ENCODE data around the gene AMFR. TPM values are rescaled to one million over a fixed set of nuclear protein-coding genes. Genes with fewer than 3 reads are reported as not detected.

The AMFR gene
- total RNA-seq, 1 experiment from 2014 or later, result 25.6 TPM

DNA sequence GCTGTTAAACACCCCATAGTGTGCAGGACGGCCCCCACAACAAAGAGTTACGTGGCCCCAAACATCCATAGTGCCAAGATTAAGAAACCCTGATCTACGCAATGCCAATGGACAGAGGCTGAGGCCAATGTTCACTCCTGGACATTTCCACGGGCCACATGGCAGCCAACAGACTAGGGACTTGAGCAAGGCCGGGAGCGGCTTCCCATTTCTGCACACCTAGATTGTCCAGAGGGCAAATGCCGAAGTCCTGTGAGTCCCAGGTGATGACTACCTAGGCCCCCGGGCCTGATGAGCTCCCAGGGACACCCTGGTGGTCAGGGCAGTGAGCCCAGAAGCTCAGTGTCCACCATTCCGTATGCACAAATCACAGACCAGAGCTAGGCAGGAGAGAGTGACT, 95.5 kb downstream of the AMFR start:
- Histone ChIP-seq H3K4ac (ENCODE audit: low read depth, low read length) (no peak overlapping the region), H2BK12ac (ENCODE audit: insufficient read length, low read depth, low read length) (no peak overlapping the region), H2BK15ac (ENCODE audit: low read depth, low read length) (no peak overlapping the region), H3K27me3 (ENCODE audit: insufficient read depth, low read length) (no peaks in the 10 kb centered on the region), H3K23ac (ENCODE audit: insufficient read length, low read depth, low read length) (no peak overlapping the region), H3K27ac (ENCODE audit: insufficient read length, low read depth, low read length) (no peak overlapping the region), H3K79me2 (ENCODE audit: insufficient read depth, low read length) (no peaks in the 10 kb centered on the region), H4K91ac (ENCODE audit: insufficient read length, low read depth, low read length) (no peak overlapping the region), H3K79me1 (ENCODE audit: insufficient read depth, low read depth, low read length, poor library complexity, severe bottlenecking) (no peaks in the 10 kb centered on the region), H3K4me2 (ENCODE audit: insufficient read depth, insufficient read length, low read length) (no peak overlapping the region), H3K9ac (ENCODE audit: extremely low read depth, insufficient read length, low read length) (no peak overlapping the region), H4K5ac (ENCODE audit: insufficient read length, low read depth, low read length) (no peak overlapping the region), H3K4me1 (ENCODE audit: insufficient read depth, low read length) (no peaks in the 10 kb centered on the region), H3K56ac (ENCODE audit: insufficient read length, low read depth, low read length) (no peak overlapping the region), H3K23me2 (ENCODE audit: insufficient read length, low read depth, low read length, poor library complexity, severe bottlenecking) (no peaks in the 10 kb centered on the region), H2BK120ac (ENCODE audit: low read depth, low read length, poor library complexity, severe bottlenecking) (no peak overlapping the region), H3K18ac (ENCODE audit: insufficient read length, low read depth, low read length) (no peak overlapping the region), H3T11ph (ENCODE audit: low read length) (no peak overlapping the region), H2AFZ (ENCODE audit: low read length) (no peak overlapping the region), H2BK5ac (ENCODE audit: insufficient read length, low read length) (no peak overlapping the region), H3K9me3 (ENCODE audit: control insufficient read depth, low read depth, low read length) (no peaks in the 10 kb centered on the region), H4K8ac (replicated peaks; ENCODE audit: insufficient read length, low read depth, low read length) (no peak overlapping the region), H4K20me1 (ENCODE audit: control insufficient read depth, insufficient read depth, insufficient read length) (no peaks in the 10 kb centered on the region), H2BK20ac (ENCODE audit: low read depth, low read length, poor library complexity, severe bottlenecking) (no peak overlapping the region), H2AK5ac (ENCODE audit: insufficient read length, low read length) (no peak overlapping the region), H3K14ac (ENCODE audit: insufficient read depth, low read length) (no peak overlapping the region)
- no peaks in the 10 kb centered on the region; a peak in 2 of 7 replicates for H3K36me3 Mint-ChIP-seq (ENCODE audit: insufficient read depth in 1 of 3, low read depth in 3 of 3)
- no peaks in the 10 kb centered on the region for H3K9me3 Mint-ChIP-seq
- WGBS (ENCODE audit: extremely low coverage, insufficient read length, low lambda C conversion rate), result no CpG with 5 or more reads among the region's 9 CpGs
- H3K27ac Mint-ChIP-seq, result no peak overlapping the region
- H3K27me3 Mint-ChIP-seq (ENCODE audit: low read depth), result peaks cover 1% of the 10 kb centered on the region; the same call in 1 of the 2 replicates
- no peaks in the 10 kb centered on the region for H3K4me1 Mint-ChIP-seq
- TF ChIP-seq, protein P1, sequence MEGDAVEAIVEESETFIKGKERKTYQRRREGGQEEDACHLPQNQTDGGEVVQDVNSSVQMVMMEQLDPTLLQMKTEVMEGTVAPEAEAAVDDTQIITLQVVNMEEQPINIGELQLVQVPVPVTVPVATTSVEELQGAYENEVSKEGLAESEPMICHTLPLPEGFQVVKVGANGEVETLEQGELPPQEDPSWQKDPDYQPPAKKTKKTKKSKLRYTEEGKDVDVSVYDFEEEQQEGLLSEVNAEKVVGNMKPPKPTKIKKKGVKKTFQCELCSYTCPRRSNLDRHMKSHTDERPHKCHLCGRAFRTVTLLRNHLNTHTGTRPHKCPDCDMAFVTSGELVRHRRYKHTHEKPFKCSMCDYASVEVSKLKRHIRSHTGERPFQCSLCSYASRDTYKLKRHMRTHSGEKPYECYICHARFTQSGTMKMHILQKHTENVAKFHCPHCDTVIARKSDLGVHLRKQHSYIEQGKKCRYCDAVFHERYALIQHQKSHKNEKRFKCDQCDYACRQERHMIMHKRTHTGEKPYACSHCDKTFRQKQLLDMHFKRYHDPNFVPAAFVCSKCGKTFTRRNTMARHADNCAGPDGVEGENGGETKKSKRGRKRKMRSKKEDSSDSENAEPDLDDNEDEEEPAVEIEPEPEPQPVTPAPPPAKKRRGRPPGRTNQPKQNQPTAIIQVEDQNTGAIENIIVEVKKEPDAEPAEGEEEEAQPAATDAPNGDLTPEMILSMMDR (conservative IDR thresholded peaks at IDR 0.05), result no peak
- no peak for DNase-seq
- no peak overlapping the region for H3K4me3 Mint-ChIP-seq
